ENCODE measurements around the gene LUC7L.
"Not testable (repeated sequence)": the region's sequence is repeated elsewhere in the genome, so short reads cannot be mapped to it uniquely, and the experiment has no call there.

LUC7L gene

DNA sequence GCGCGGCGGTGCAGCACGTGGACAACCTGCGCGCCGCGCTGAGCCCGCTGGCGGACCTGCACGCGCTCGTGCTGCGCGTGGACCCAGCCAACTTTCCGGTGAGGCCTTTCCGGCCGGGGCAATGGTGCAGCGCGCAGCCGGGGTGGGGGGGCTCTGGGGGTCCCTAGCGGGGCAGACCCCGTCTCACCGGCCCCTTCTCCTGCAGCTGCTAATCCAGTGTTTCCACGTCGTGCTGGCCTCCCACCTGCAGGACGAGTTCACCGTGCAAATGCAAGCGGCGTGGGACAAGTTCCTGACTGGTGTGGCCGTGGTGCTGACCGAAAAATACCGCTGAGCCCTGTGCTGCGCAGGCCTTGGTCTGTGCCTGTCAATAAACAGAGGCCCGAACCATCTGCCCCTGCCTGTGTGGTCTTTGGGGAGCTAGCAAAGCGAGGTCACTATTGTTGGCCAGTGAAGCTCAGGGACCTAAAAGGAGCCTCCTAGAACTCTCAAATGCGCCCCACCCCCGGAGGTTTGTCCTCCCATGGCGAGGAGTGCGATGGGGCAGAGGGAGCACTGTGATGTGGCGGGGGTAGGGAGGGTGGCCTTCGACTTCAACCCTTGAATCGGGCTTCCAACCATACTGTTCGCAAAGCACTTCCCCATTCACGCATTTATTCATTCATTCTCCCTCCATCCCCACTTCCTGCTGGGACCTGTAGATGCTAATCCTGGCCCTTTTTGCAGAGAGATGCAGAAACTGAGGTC is 62.7 kb downstream of the LUC7L start:
- Histone ChIP-seq H3K4me2 (ENCODE audit: low read length) (no peak overlapping the region), H3K4me3 (ENCODE audit: low read length) (no peak overlapping the region), H3K9me3 (ENCODE audit: insufficient read depth, low read length) (no peaks in the 10 kb centered on the region), H4K20me1 (ENCODE audit: insufficient read depth, low read length) (no peaks in the 10 kb centered on the region), H3K4me1 (ENCODE audit: low read length) (no peaks in the 10 kb centered on the region), H3K27ac (ENCODE audit: low read length) (no peak overlapping the region), H2AFZ (ENCODE audit: low read depth, low read length) (no peak overlapping the region), H3K9ac (ENCODE audit: low read length) (no peak overlapping the region), H3K36me3 (replicated peaks; ENCODE audit: low read depth, low read length) (no peaks in the 10 kb centered on the region), H3K79me2 (ENCODE audit: low read length) (no peaks in the 10 kb centered on the region), H3K27me3 (ENCODE audit: low read depth, low read length) (no peaks in the 10 kb centered on the region)
- TF ChIP-seq EZH2phosphoT487 (IDR thresholded peaks at IDR 0.05; ENCODE audit: low read depth): no peak
- TF ChIP-seq, protein P1, sequence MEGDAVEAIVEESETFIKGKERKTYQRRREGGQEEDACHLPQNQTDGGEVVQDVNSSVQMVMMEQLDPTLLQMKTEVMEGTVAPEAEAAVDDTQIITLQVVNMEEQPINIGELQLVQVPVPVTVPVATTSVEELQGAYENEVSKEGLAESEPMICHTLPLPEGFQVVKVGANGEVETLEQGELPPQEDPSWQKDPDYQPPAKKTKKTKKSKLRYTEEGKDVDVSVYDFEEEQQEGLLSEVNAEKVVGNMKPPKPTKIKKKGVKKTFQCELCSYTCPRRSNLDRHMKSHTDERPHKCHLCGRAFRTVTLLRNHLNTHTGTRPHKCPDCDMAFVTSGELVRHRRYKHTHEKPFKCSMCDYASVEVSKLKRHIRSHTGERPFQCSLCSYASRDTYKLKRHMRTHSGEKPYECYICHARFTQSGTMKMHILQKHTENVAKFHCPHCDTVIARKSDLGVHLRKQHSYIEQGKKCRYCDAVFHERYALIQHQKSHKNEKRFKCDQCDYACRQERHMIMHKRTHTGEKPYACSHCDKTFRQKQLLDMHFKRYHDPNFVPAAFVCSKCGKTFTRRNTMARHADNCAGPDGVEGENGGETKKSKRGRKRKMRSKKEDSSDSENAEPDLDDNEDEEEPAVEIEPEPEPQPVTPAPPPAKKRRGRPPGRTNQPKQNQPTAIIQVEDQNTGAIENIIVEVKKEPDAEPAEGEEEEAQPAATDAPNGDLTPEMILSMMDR (IDR thresholded peaks at IDR 0.05; ENCODE audit: low read depth, low read length): no peak

DNA sequence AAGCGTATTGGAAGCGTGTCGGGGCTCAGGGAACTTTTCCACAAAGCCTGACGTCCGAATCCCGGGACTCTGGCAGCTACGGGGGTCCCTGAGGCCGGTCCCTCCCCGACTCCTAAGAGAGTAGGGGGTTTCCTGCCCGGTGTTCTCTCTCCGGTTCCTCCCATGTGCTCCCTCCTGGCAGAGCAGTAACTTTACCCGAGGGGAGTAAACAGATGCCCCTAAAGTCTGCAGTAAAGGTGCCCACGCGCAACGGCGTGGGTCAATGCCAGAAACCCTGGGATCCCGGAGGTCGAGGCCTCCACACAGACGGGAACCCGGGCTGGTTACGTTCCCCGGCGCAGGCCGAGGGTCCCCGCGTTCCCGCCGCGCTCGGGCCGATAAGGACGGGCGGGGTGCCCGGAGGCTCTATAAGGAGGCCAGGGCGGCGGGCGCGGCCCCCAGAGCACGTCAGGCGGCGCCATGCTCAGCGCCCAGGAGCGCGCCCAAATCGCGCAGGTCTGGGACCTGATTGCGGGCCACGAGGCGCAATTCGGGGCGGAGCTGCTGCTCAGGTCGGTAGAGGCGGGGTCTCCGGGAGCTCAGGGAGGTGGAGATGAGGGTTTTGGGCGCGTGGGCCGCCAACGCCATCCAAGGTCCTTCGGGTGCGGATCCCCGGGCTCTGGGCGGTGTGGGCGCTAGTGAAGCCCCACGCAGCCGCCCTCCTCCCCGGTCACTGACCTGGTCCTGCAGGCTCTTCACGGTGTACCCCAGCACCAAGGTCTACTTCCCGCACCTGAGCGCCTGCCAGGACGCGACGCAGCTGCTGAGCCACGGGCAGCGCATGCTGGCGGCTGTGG is 63.5 kb downstream of the LUC7L start, which contains the start of gene HBM:
Gene HBM (plus strand): TSS at position 440 of the 836 bp plus-strand sequence. CDS start 20 bp downstream, at position 460.
- TF ChIP-seq EZH2phosphoT487 (IDR thresholded peaks at IDR 0.05; ENCODE audit: low read depth): no peak
- TF ChIP-seq, protein P1 (IDR thresholded peaks at IDR 0.05; ENCODE audit: low read depth, low read length): no peak
- H3K36me3 ChIP-seq (replicated peaks; ENCODE audit: low read depth, low read length): no peaks in the 10 kb centered on the region
- H3K9me3 ChIP-seq (ENCODE audit: insufficient read depth, low read length): no peaks in the 10 kb centered on the region
- no peak within 1 kb of the TSS for H2AFZ ChIP-seq (ENCODE audit: low read depth, low read length)
- no peak within 1 kb of the TSS for H3K27ac ChIP-seq (ENCODE audit: low read length)
- H3K27me3 ChIP-seq (ENCODE audit: low read depth, low read length): no peaks in the 10 kb centered on the region
- no peak within 1 kb of the TSS for H3K4me2 ChIP-seq (ENCODE audit: low read length)
- no peak within 1 kb of the TSS for H3K4me3 ChIP-seq (ENCODE audit: low read length)
- H4K20me1 ChIP-seq (ENCODE audit: insufficient read depth, low read length): no peaks in the 10 kb centered on the region
- H3K79me2 ChIP-seq (ENCODE audit: low read length): no peaks in the 10 kb centered on the region
- no peak within 1 kb of the TSS for H3K9ac ChIP-seq (ENCODE audit: low read length)
- no peaks in the 10 kb centered on the region for H3K4me1 ChIP-seq (ENCODE audit: low read length)

DNA sequence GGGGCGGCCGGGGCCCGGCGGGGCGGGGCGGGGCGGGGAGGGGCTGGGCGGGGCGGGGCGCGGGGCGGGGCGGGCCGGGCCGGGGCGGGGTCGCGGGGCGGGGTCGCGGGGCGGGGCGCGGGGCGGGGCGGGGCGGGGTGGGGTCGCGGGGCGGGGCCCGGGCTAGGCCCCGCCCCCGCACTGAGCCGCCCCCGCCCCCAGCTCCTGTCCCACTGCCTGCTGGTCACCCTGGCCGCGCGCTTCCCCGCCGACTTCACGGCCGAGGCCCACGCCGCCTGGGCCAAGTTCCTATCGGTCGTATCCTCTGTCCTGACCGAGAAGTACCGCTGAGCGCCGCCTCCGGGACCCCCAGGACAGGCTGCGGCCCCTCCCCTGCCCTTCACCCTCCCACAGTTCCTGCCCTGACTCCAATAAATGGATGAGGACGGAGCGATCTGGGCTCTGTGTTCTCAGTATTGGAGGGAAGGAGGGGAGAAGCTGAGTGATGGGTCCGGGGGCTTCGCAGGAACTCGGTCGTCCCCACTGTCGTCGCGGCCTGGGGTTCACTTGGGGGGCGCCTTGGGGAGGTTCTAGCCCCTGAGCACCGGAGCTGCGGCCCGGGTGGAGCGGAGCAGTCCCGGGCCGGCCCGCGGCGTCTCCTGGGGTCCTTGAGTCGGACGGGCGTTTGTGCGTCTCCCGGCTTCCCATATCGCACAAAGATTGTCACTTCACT is 64.3 kb downstream of the LUC7L start:
- Histone ChIP-seq H3K4me1 (ENCODE audit: low read length) (no peaks in the 10 kb centered on the region), H3K4me2 (ENCODE audit: low read length) (no peak overlapping the region), H2AFZ (ENCODE audit: low read depth, low read length) (no peak overlapping the region), H4K20me1 (ENCODE audit: insufficient read depth, low read length) (no peaks in the 10 kb centered on the region), H3K79me2 (ENCODE audit: low read length) (no peaks in the 10 kb centered on the region), H3K9me3 (ENCODE audit: insufficient read depth, low read length) (no peaks in the 10 kb centered on the region), H3K27ac (ENCODE audit: low read length) (no peak overlapping the region), H3K27me3 (ENCODE audit: low read depth, low read length) (no peaks in the 10 kb centered on the region), H3K9ac (ENCODE audit: low read length) (no peak overlapping the region), H3K36me3 (replicated peaks; ENCODE audit: low read depth, low read length) (no peaks in the 10 kb centered on the region), H3K4me3 (ENCODE audit: low read length) (no peak overlapping the region)
- no peak for TF ChIP-seq EZH2phosphoT487 (IDR thresholded peaks at IDR 0.05; ENCODE audit: low read depth)
- TF ChIP-seq, protein P1 (IDR thresholded peaks at IDR 0.05; ENCODE audit: low read depth, low read length): no peak

DNA sequence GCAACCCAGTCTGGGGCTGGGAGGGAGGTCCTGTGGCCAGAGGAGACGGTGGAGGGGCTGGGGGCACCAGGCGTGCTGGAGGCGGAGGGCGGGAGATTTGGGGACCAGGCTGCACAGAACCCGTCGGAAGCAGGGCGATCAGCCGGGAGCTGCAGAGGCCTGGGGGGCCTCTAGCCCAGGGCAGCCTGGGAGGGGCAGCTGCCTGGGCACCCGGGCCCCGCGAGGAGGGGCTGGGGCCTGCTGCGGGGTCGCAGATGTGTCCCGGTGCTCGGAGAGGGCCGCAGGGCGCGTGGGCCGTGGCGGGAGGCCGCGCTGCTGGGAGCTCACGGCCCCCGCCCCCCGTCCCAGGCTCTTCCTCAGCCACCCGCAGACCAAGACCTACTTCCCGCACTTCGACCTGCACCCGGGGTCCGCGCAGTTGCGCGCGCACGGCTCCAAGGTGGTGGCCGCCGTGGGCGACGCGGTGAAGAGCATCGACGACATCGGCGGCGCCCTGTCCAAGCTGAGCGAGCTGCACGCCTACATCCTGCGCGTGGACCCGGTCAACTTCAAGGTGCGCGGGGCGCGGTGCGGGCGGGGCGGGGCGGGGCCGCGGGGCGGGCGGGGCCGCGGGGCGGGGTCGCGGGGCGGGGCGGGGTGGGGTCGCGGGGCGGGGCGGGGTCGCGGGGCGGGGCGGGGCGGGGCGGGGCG is 65.0 kb downstream of the LUC7L start:
- H3K4me2 ChIP-seq (ENCODE audit: low read length); H3K27ac ChIP-seq (ENCODE audit: low read length); H3K36me3 ChIP-seq (replicated peaks; ENCODE audit: low read depth, low read length); H3K9me3 ChIP-seq (ENCODE audit: insufficient read depth, low read length); H3K4me3 ChIP-seq (ENCODE audit: low read length); H4K20me1 ChIP-seq (ENCODE audit: insufficient read depth, low read length); H3K79me2 ChIP-seq (ENCODE audit: low read length); H3K4me1 ChIP-seq (ENCODE audit: low read length); H3K9ac ChIP-seq (ENCODE audit: low read length); H2AFZ ChIP-seq (ENCODE audit: low read depth, low read length); H3K27me3 ChIP-seq (ENCODE audit: low read depth, low read length): not testable (repeated sequence)

DNA sequence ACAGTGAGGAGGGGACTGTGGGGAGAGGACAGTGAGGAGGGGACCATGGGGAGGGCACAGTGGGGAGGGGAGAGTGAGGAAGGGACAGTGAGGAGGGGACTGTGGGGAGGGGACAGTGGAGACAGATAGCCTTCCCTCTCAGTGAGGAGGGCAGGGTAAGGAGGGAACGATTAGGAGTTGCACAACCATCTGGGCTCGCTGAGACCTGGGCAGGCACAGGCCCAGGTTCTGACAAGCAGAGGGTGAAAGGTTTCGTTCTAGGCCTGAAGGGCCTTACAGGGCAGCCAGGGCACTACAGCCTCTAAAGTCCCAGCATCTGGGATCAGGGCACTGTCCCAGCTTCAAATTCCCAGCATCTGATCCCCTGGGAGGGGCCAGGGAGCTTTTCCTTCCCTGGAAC is 65.6 kb downstream of the LUC7L start:
- not testable (repeated sequence) for H3K9me3 ChIP-seq (ENCODE audit: insufficient read depth, low read length); H3K9ac ChIP-seq (ENCODE audit: low read length); H2AFZ ChIP-seq (ENCODE audit: low read depth, low read length); H3K4me3 ChIP-seq (ENCODE audit: low read length); H4K20me1 ChIP-seq (ENCODE audit: insufficient read depth, low read length); H3K36me3 ChIP-seq (replicated peaks; ENCODE audit: low read depth, low read length); H3K79me2 ChIP-seq (ENCODE audit: low read length); H3K27me3 ChIP-seq (ENCODE audit: low read depth, low read length); H3K4me1 ChIP-seq (ENCODE audit: low read length); H3K4me2 ChIP-seq (ENCODE audit: low read length); H3K27ac ChIP-seq (ENCODE audit: low read length)

- not testable (repeated sequence) for H3K4me2 ChIP-seq (ENCODE audit: low read length); H3K27me3 ChIP-seq (ENCODE audit: low read depth, low read length); H3K9me3 ChIP-seq (ENCODE audit: insufficient read depth, low read length)
Measured at GRCh38 chr16:163139-163538, 66.1 kb downstream of the LUC7L start.

More at GRCh38 chr16:163139-163538, 66.1 kb downstream of the LUC7L start:
- not testable (repeated sequence) for H3K36me3 ChIP-seq (replicated peaks; ENCODE audit: low read depth, low read length); H3K27ac ChIP-seq (ENCODE audit: low read length); H4K20me1 ChIP-seq (ENCODE audit: insufficient read depth, low read length); H3K9ac ChIP-seq (ENCODE audit: low read length); H2AFZ ChIP-seq (ENCODE audit: low read depth, low read length); H3K4me1 ChIP-seq (ENCODE audit: low read length); H3K4me3 ChIP-seq (ENCODE audit: low read length); H3K79me2 ChIP-seq (ENCODE audit: low read length)
